ENCODE measurements around the gene TSSK3.

DNA sequence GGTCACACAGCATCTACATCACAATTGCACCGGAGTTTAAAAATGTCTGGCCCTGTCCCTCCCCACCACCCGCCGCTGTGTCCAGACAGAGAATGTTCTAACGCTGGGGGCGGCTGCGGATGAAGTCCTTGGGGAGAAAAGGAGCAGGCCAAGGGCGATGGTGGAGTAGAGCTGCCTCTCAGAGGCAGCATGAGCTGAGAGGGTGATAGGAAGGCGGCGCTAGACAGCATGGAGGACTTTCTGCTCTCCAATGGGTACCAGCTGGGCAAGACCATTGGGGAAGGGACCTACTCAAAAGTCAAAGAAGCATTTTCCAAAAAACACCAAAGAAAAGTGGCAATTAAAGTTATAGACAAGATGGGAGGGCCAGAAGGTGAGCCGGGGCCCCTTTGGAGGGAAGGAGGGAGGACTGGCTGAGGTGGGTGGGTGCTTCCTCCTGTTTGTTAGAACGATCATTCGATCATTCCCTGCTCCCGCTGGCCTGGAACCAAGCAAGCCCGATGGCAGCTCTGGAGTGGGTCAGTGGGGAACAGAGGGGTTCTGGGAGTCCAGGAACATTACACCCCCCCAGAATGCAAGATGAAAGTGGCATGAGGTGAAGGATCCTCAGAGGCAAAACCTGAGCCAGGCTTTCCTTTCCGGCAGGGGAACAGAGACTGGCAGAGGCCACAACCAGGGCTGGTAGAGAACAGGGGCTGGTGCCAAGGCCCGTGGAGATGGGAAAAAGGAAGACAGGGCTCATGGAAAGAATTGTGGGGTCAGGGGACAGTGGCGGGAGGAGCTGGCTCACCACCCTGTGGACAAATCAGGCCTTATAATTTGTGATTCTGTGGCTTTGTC, at the start of gene TSSK3, which contains the start of gene FAM229A:
- TF ChIP-seq EZH2 (IDR thresholded peaks at IDR 0.05; ENCODE audit: borderline replicate concordance, low read depth, low read length, poor library complexity, severe bottlenecking): no peak
- TF ChIP-seq, protein P1, sequence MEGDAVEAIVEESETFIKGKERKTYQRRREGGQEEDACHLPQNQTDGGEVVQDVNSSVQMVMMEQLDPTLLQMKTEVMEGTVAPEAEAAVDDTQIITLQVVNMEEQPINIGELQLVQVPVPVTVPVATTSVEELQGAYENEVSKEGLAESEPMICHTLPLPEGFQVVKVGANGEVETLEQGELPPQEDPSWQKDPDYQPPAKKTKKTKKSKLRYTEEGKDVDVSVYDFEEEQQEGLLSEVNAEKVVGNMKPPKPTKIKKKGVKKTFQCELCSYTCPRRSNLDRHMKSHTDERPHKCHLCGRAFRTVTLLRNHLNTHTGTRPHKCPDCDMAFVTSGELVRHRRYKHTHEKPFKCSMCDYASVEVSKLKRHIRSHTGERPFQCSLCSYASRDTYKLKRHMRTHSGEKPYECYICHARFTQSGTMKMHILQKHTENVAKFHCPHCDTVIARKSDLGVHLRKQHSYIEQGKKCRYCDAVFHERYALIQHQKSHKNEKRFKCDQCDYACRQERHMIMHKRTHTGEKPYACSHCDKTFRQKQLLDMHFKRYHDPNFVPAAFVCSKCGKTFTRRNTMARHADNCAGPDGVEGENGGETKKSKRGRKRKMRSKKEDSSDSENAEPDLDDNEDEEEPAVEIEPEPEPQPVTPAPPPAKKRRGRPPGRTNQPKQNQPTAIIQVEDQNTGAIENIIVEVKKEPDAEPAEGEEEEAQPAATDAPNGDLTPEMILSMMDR (conservative IDR thresholded peaks at IDR 0.05; ENCODE audit: low read depth, low read length): no peak
